A549 treated with RU486 at 1 μM for 4 hours (cell line): ENCODE results near the gene CTAG2. TPM values are rescaled to one million over a fixed set of nuclear protein-coding genes. Genes with fewer than 3 reads are reported as not detected.

Source experiments
- total RNA-seq: library from RNA; stranded (reverse); fragments of 200-300 nt; extraction: Qiagen RNA extraction; gene quantifications from 5 replicates; pipeline ENCODE4 v1.2.3, GENCODE V29; 2022; ENCODE audit warnings: low read depth

CTAG2 gene
- total RNA-seq = not detected in 5 replicates

DNA sequence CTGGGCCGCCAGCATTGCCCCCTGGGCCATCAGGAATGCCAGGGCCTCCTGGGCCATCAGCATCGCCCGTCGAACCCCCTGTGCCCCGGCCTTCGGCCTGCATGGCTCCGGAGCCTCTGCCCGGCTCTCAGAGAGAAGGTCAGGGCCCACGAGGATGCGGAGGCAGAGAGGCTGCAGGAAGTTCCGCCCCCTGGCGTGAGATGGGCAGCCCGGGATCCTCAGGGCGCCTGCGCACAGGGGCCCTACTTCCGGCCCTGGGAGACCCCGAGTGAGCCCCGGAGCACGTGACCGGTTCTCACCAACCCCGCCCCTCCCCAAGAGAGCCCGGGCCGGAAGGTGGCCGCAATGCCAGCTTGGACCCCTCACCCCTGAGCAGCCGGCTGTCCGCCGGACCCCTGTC lies at the start of gene CTAG2:
Gene CTAG2 (minus strand): TSS at position 167 of the 400 bp plus-strand sequence. CDS start 64 bp downstream, at position 103.

DNA sequence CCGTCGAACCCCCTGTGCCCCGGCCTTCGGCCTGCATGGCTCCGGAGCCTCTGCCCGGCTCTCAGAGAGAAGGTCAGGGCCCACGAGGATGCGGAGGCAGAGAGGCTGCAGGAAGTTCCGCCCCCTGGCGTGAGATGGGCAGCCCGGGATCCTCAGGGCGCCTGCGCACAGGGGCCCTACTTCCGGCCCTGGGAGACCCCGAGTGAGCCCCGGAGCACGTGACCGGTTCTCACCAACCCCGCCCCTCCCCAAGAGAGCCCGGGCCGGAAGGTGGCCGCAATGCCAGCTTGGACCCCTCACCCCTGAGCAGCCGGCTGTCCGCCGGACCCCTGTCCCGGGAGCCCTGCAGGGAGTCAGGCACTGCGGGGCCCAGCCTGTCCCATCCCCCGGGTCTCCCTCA lies 34.2 kb downstream of the CTAG2 start, which contains the start of gene CTAG1B:
Gene CTAG1B (minus strand): TSS at position 101 of the 400 bp plus-strand sequence. CDS start 64 bp downstream, at position 37.

Other genes starting within 250 kb of the CTAG2 start
- 20.6 to 30.0 TPM (median 26.9 TPM) in 5 replicates for gene DNASE1L1, start 244.3 kb downstream of the CTAG2 start, total RNA-seq
- gene TAFAZZIN, start 242.0 kb downstream of the CTAG2 start, total RNA-seq = 29.0 to 38.9 TPM (median 33.3 TPM) in 5 replicates
- 72.3 to 108 TPM (median 104 TPM) in 5 replicates for gene ATP6AP1, start 224.9 kb downstream of the CTAG2 start, total RNA-seq
- 88.0 to 102 TPM (median 92.6 TPM) in 5 replicates for gene GDI1, start 216.4 kb downstream of the CTAG2 start, total RNA-seq
- 89.4 to 122 TPM (median 110 TPM) in 5 replicates for gene FAM50A, start 209.4 kb downstream of the CTAG2 start, total RNA-seq
- gene PLXNA3, start 195.3 kb downstream of the CTAG2 start, total RNA-seq = 8.6 to 15.9 TPM (median 10.8 TPM) in 5 replicates
- gene LAGE3, start 174.3 kb downstream of the CTAG2 start, total RNA-seq = 48.7 to 73.2 TPM (median 69.0 TPM) in 5 replicates
- gene UBL4A, start 167.0 kb downstream of the CTAG2 start, total RNA-seq = 57.8 to 73.0 TPM (median 60.0 TPM) in 5 replicates
- gene SLC10A3, start 162.9 kb downstream of the CTAG2 start, total RNA-seq = 31.5 to 42.6 TPM (median 39.9 TPM) in 5 replicates
- 30.7 to 46.1 TPM (median 43.4 TPM) in 5 replicates for gene FAM3A, start 137.3 kb downstream of the CTAG2 start, total RNA-seq
- gene G6PD, start 106.7 kb downstream of the CTAG2 start, total RNA-seq = 1,384 to 1,559 TPM (median 1,513 TPM) in 5 replicates
- 34.1 to 45.7 TPM (median 42.8 TPM) in 5 replicates for gene IKBKG, start 106.0 kb downstream of the CTAG2 start, total RNA-seq
- not detected in 5 replicates for gene CTAG1A, start 68.4 kb downstream of the CTAG2 start, total RNA-seq
- not detected in 5 replicates for gene CTAG1B, start 34.3 kb downstream of the CTAG2 start, total RNA-seq
- gene GAB3, start 97.5 kb upstream of the CTAG2 start, total RNA-seq = 0.26 to 0.57 TPM (median 0.49 TPM) in 5 replicates
- gene DKC1, start 109.3 kb upstream of the CTAG2 start, total RNA-seq = 157 to 223 TPM (median 174 TPM) in 5 replicates
- gene MPP1, start 151.9 kb upstream of the CTAG2 start, total RNA-seq = 16.3 to 17.3 TPM (median 16.8 TPM) in 5 replicates
- not detected in 5 replicates for gene SMIM9, start 181.1 kb upstream of the CTAG2 start, total RNA-seq
- gene F8A1, start 232.8 kb upstream of the CTAG2 start, total RNA-seq = 64.5 to 112 TPM (median 105 TPM) in 5 replicates